Measurements from ENCODE around the gene SCAPER. TPM values are rescaled to one million over a fixed set of nuclear protein-coding genes. Genes with fewer than 3 reads are reported as not detected.

SCAPER gene
- total and polyA plus RNA-seq, 2 donors (not counting 1 experiment from before 2014, with no cell fraction given): 8.3 to 61.6 TPM

- Histone ChIP-seq H2AFZ (ENCODE audit: insufficient read depth, low read depth, low read length, poor library complexity, severe bottlenecking) (no peak overlapping the region), H3K9ac (ENCODE audit: low read length) (no peak overlapping the region), H4K20me1 (ENCODE audit: control insufficient read depth, insufficient read depth, low read length, poor library complexity, severe bottlenecking) (no peaks in the 10 kb centered on the region), H3K27me3 (replicated peaks in 1 of 4; ENCODE audit: control extremely low read depth in 1 of 4, control insufficient read depth in 3 of 4, insufficient read depth in 4 of 4, low read length in 3 of 4) (no peaks in the 10 kb centered on the region), H3K4me1 (ENCODE audit: control insufficient read depth in 2 of 2, insufficient read depth in 2 of 2, low read length in 2 of 2) (peaks cover 0 to 3% of the 10 kb centered on the region in 2 donors), H3K9me3 (ENCODE audit: control extremely low read depth in 1 of 3, control insufficient read depth in 2 of 3, insufficient read depth in 1 of 3, low read length in 2 of 3) (peaks cover 0 to 2% (median 0%) of the 10 kb centered on the region in 3 donors), H3K27ac (ENCODE audit: low read length in 2 of 2) (no peak overlapping the region), H3K4me2 (replicated peaks; ENCODE audit: low read depth, low read length, poor library complexity, severe bottlenecking) (no peak overlapping the region), H3K4me3 (ENCODE audit: control extremely low read depth in 1 of 5, extremely low read depth in 1 of 5, insufficient read depth in 1 of 5, low read depth in 2 of 5, low read length in 4 of 5) (no peak overlapping the region), H3K79me2 (ENCODE audit: control insufficient read depth, insufficient read depth, low read length) (no peaks in the 10 kb centered on the region), H3K36me3 (replicated peaks in 1 of 2; ENCODE audit: control extremely low read depth in 1 of 2, control insufficient read depth in 1 of 2, extremely low read depth in 1 of 2, insufficient read depth in 2 of 2, low read length in 1 of 2) (peaks cover 2 to 13% of the 10 kb centered on the region in 2 experiments)
- ChIA-PET CTCF (no interaction called here), POLR2A (no interaction called here)
- no peaks in the 10 kb centered on the region for H3K27me3 Mint-ChIP-seq
- no CpG with 5 or more reads among the region's 2 CpGs for WGBS (ENCODE audit: insufficient coverage)
- H3K4me1 Mint-ChIP-seq: peaks cover 5% of the 10 kb centered on the region
- no peak for ATAC-seq (ENCODE audit: low read depth)
- H3K9me3 Mint-ChIP-seq (ENCODE audit: insufficient read depth): peaks cover 3% of the 10 kb centered on the region
- H3K4me3 Mint-ChIP-seq: no peak overlapping the region
- no peak overlapping the region for H3K27ac Mint-ChIP-seq
- intact Hi-C loops (cut with micrococcal nuclease): no loop called here
- no peak for TF ChIP-seq CTCF (IDR thresholded peaks at IDR 0.05)
- TF ChIP-seq EZH2 (IDR thresholded peaks at IDR 0.05; ENCODE audit: borderline replicate concordance, insufficient read depth, low read depth, low read length, poor library complexity, severe bottlenecking): no peak
- no peak for DNase-seq
Observed at GRCh38 chr15:76663529-76663928, 241.6 kb downstream of the SCAPER start.

DNA sequence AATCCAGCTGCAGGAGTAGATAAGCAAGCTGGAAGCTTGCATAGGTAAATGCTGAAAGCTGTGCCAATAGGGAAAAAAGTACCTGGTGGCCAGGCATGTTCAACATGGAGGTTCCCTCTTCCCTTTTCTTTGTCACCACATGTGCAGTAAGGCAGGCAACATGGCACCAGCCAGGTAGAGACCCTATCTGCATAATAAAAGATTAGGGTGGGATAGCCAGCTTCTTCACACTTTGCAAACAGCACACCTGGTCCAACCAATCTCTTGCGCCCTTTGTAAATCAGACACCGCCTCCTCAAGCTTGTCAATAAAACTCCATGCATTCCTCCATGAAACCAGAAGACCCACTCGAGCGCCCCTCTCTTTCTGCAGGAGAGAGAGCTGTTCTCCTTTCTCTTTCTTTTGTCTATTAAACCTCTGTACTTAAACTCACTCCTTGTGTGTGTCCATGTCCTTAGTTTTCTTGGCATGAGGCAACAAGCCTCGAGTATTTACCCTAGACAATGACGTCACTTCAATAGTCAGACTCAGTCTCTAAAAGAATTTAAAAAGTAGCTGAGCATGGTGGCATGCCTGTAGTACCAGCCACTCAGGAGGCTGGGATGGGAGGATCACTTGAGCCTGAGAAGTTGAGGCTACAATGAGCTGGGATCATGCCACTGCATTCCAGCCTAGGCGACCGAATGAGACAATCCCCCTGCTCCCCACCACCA, 256.3 kb downstream of the SCAPER start:
- ChIA-PET POLR2A (no interaction called here), CTCF (no interaction called here)
- DNase-seq (no peak), ATAC-seq (ENCODE audit: low read depth) (no peak)
- Histone ChIP-seq H3K27ac (ENCODE audit: low read length in 2 of 2) (no peak overlapping the region), H2AFZ (ENCODE audit: insufficient read depth, low read depth, low read length, poor library complexity, severe bottlenecking) (no peak overlapping the region), H3K36me3 (replicated peaks in 1 of 2; ENCODE audit: control extremely low read depth in 1 of 2, control insufficient read depth in 1 of 2, extremely low read depth in 1 of 2, insufficient read depth in 2 of 2, low read length in 1 of 2) (peaks cover 1 to 10% of the 10 kb centered on the region in 2 experiments), H3K9me3 (ENCODE audit: control extremely low read depth in 1 of 3, control insufficient read depth in 2 of 3, insufficient read depth in 1 of 3, low read length in 2 of 3) (peaks cover 0 to 9% (median 4%) of the 10 kb centered on the region in 3 donors), H3K27me3 (replicated peaks in 1 of 4; ENCODE audit: control extremely low read depth in 1 of 4, control insufficient read depth in 3 of 4, insufficient read depth in 4 of 4, low read length in 3 of 4) (no peaks in the 10 kb centered on the region), H4K20me1 (ENCODE audit: control insufficient read depth, insufficient read depth, low read length, poor library complexity, severe bottlenecking) (no peaks in the 10 kb centered on the region), H3K79me2 (ENCODE audit: control insufficient read depth, insufficient read depth, low read length) (no peaks in the 10 kb centered on the region), H3K9ac (ENCODE audit: low read length) (no peak overlapping the region), H3K4me3 (ENCODE audit: control extremely low read depth in 1 of 5, extremely low read depth in 1 of 5, insufficient read depth in 1 of 5, low read depth in 2 of 5, low read length in 4 of 5) (no peak overlapping the region), H3K4me2 (replicated peaks; ENCODE audit: low read depth, low read length, poor library complexity, severe bottlenecking) (no peak overlapping the region), H3K4me1 (ENCODE audit: control insufficient read depth in 2 of 2, insufficient read depth in 2 of 2, low read length in 2 of 2) (no peaks in the 10 kb centered on the region)
- H3K27ac Mint-ChIP-seq: no peak overlapping the region
- intact Hi-C loops (cut with micrococcal nuclease): no loop called here
- H3K4me1 Mint-ChIP-seq: peaks cover 3% of the 10 kb centered on the region
- H3K4me3 Mint-ChIP-seq: no peak overlapping the region
- no peaks in the 10 kb centered on the region for H3K9me3 Mint-ChIP-seq (ENCODE audit: insufficient read depth)
- WGBS (ENCODE audit: insufficient coverage): 93% methylated on average over 3 of the region's 8 CpGs
- no peak for TF ChIP-seq CTCF (IDR thresholded peaks at IDR 0.05)
- no peak for TF ChIP-seq EZH2 (IDR thresholded peaks at IDR 0.05; ENCODE audit: borderline replicate concordance, insufficient read depth, low read depth, low read length, poor library complexity, severe bottlenecking)
- no peaks in the 10 kb centered on the region for H3K27me3 Mint-ChIP-seq
